CD14-positive monocyte (primary cell): ENCODE measurements around the gene MDGA2. TPM values are rescaled to one million over a fixed set of nuclear protein-coding genes. Genes with fewer than 3 reads are reported as not detected.

Experiments
- DNase-seq, 3 donors: peaks; one replicate each; pipeline ENCODE4 v3.0.0-alpha.2; 2011 to 2022
- H2AFZ ChIP-seq: 2 replicates; pipeline ENCODE4 v1.6.0; 2012; ENCODE audit warnings: mild to moderate bottlenecking, low read depth, low read length, inconsistent platforms; ENCODE audit not compliant: insufficient read depth, poor library complexity, severe bottlenecking
- H3K27ac ChIP-seq, 2 donors: 1 replicate in 1 of 2; 2 replicates in 1 of 2; pipeline ENCODE4 v1.5.1; 2012 to 2013; ENCODE audit warnings: low read length in 2 of 2, control low read depth in 1 of 2, inconsistent platforms in 1 of 2, low read depth in 1 of 2, mild to moderate bottlenecking in 1 of 2
- H3K27me3 ChIP-seq, 2 donors: one replicate each; pipeline versions ENCODE4 v1.6.0 to v1.6.1; 2011 to 2013; ENCODE audit warnings: low read length in 2 of 2; ENCODE audit not compliant: control insufficient read depth in 2 of 2, insufficient read depth in 2 of 2
- H3K36me3 ChIP-seq, 2 donors: replicated peaks in 1 of 2; 1 replicate in 1 of 2; 2 replicates in 1 of 2; pipeline versions ENCODE4 v1.5.1 to v1.6.1; 2012 to 2013; ENCODE audit warnings: low read length in 2 of 2, control low read depth in 1 of 2, inconsistent platforms in 1 of 2, mild to moderate bottlenecking in 1 of 2; ENCODE audit not compliant: insufficient read depth in 2 of 2, control insufficient read depth in 1 of 2
- H3K4me1 ChIP-seq, 2 donors: 1 replicate in 1 of 2; 2 replicates in 1 of 2; pipeline versions ENCODE4 v1.5.1 to v1.6.1; 2012 to 2013; ENCODE audit warnings: low read length in 2 of 2, control low read depth in 1 of 2, inconsistent platforms in 1 of 2, mild to moderate bottlenecking in 1 of 2, moderate library complexity in 1 of 2; ENCODE audit not compliant: insufficient read depth in 2 of 2, control insufficient read depth in 1 of 2
- H3K4me2 ChIP-seq: replicated peaks from 2 replicates; pipeline ENCODE3; 2012; ENCODE audit warnings: low read length, moderate library complexity, mild to moderate bottlenecking; ENCODE audit not compliant: poor library complexity, severe bottlenecking; ENCODE audit errors: extremely low read depth
- H3K4me3 ChIP-seq, 3 experiments: fragments of 200-600 bp in 1 of 3; sonication (generic) in 1 of 3; replicated peaks in 1 of 3; 1 replicate in 2 of 3; 2 replicates in 1 of 3; pipeline ENCODE4 v1.5.1; 2011 to 2013; ENCODE audit warnings: low read length in 3 of 3, mild to moderate bottlenecking in 3 of 3, control low read depth in 2 of 3, low read depth in 2 of 3, inconsistent platforms in 1 of 3, moderate library complexity in 1 of 3
- H3K79me2 ChIP-seq: 2 replicates; pipeline ENCODE4 v1.6.0; 2012; ENCODE audit warnings: mild to moderate bottlenecking, control low read depth, inconsistent platforms, low read length, moderate library complexity; ENCODE audit not compliant: insufficient read depth
- H3K9ac ChIP-seq: 2 replicates; pipeline ENCODE4 v1.6.0; 2017; ENCODE audit warnings: low read length, mild to moderate bottlenecking; ENCODE audit not compliant: insufficient read depth, poor library complexity, severe bottlenecking
- H3K9me3 ChIP-seq, 2 donors: replicated peaks in 1 of 2; 1 replicate in 1 of 2; 2 replicates in 1 of 2; pipeline versions ENCODE4 v1.5.1 to v1.6.1; 2012 to 2013; ENCODE audit warnings: low read length in 2 of 2, control low read depth in 1 of 2; ENCODE audit not compliant: control insufficient read depth in 1 of 2, insufficient read depth in 1 of 2
- H4K20me1 ChIP-seq: 2 replicates; pipeline ENCODE4 v1.6.0; 2012; ENCODE audit warnings: mild to moderate bottlenecking, low read length, control low read depth, moderate library complexity; ENCODE audit not compliant: insufficient read depth
- H3K27ac Mint-ChIP-seq, 7 donors: one replicate each; pipeline ENCODE4 v1.8.0; 2020; ENCODE audit warnings: mild to moderate bottlenecking in 7 of 7, mixed read lengths in 7 of 7, moderate library complexity in 6 of 7, inconsistent platforms in 2 of 7
- H3K27me3 Mint-ChIP-seq, 3 donors: one replicate each; pipeline ENCODE4 v1.8.0; 2021 to 2022; ENCODE audit warnings: low read depth in 3 of 3, mild to moderate bottlenecking in 3 of 3, mixed read lengths in 3 of 3, moderate library complexity in 3 of 3, inconsistent platforms in 1 of 3
- H3K36me3 Mint-ChIP-seq, 2 donors: one replicate each; pipeline ENCODE4 v1.8.0; 2020; ENCODE audit warnings: mixed read lengths in 2 of 2, inconsistent platforms in 1 of 2, mild to moderate bottlenecking in 1 of 2
- H3K4me1 Mint-ChIP-seq: one replicate; pipeline ENCODE4 v1.8.0; 2020; ENCODE audit warnings: mild to moderate bottlenecking, mixed read lengths
- H3K4me3 Mint-ChIP-seq, 2 donors: one replicate each; pipeline ENCODE4 v1.8.0; 2020; ENCODE audit warnings: mild to moderate bottlenecking in 2 of 2, mixed read lengths in 2 of 2, moderate library complexity in 1 of 2
- H3K9me3 Mint-ChIP-seq, 7 donors: one replicate each; pipeline ENCODE4 v1.8.0; 2020 to 2022; ENCODE audit warnings: mixed read lengths in 7 of 7, mild to moderate bottlenecking in 6 of 7, moderate library complexity in 6 of 7, inconsistent platforms in 2 of 7
- WGBS: methylation state at CpG from one replicate; pipeline ENCODE4 v1.1.5; 2013; ENCODE audit warnings: missing lambda C conversion rate; ENCODE audit not compliant: insufficient coverage; 5-methylcytosine and 5-hydroxymethylcytosine counted together
- intact Hi-C, 2 donors: fragments of 100-400 bp; cut with micrococcal nuclease; formaldehyde crosslinking; loops; one replicate each; pipeline versions ENCODE4 v1.15.0 to v1.15.1; 2023
- polyA plus RNA-seq, 3 donors: library from polyadenylated mRNA; depleted of rRNA in 1 of 3; unstranded in 2 of 3; stranded (reverse) in 1 of 3; fragments of 300-500 nt in 2 of 3; fragments of >200 nt in 1 of 3; fragmentation: Illumina TruSeq in 2 of 3; gene quantifications; 1 replicate in 2 of 3; 2 replicates in 1 of 3; pipeline ENCODE4 v1.2.3, GENCODE V29; 2012 to 2021
- TF ChIP-seq, protein P1 (sequence below): fragments of 200-600 bp; IDR thresholded peaks from one replicate; pipeline ENCODE4 v1.8.0; 2022; ENCODE audit warnings: antibody characterized with exemption, mild to moderate bottlenecking

Gene MDGA2
- polyA plus RNA-seq, 3 donors, result not detected

DNA sequence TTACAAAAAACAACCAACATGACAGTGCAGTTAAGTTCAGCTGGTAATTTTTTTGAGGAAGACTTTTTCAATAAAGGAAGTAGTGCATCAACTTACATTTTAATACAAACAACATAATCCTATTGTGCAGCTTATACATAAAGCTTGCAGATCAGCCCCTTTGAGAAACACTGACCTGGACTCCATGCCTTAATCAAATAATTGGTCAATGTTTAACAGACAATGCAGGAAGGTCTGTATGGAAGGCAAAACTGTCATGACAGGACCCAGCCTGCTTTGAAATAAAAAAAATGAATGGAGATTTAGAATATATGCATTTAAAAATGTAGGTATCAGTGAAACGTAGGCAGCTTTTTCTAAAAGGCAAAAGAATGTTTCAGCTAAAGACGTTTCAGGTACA lies 702.1 kb downstream of the MDGA2 start:
- H3K4me2 ChIP-seq, result no peak overlapping the region
- H3K9me3 Mint-ChIP-seq, result peaks cover 0 to 5% (median 3%) of the 10 kb centered on the region in 7 donors
- H3K4me3 Mint-ChIP-seq, result no peak overlapping the region
- H2AFZ ChIP-seq, result no peak overlapping the region
- H3K36me3 Mint-ChIP-seq, result no peaks in the 10 kb centered on the region
- no peak overlapping the region for H3K4me3 ChIP-seq
- no CpG with 5 or more reads among the region's 2 CpGs for WGBS
- H3K9ac ChIP-seq, result no peak overlapping the region
- H3K4me1 Mint-ChIP-seq, result no peaks in the 10 kb centered on the region
- no peaks in the 10 kb centered on the region for H4K20me1 ChIP-seq
- TF ChIP-seq, protein P1, sequence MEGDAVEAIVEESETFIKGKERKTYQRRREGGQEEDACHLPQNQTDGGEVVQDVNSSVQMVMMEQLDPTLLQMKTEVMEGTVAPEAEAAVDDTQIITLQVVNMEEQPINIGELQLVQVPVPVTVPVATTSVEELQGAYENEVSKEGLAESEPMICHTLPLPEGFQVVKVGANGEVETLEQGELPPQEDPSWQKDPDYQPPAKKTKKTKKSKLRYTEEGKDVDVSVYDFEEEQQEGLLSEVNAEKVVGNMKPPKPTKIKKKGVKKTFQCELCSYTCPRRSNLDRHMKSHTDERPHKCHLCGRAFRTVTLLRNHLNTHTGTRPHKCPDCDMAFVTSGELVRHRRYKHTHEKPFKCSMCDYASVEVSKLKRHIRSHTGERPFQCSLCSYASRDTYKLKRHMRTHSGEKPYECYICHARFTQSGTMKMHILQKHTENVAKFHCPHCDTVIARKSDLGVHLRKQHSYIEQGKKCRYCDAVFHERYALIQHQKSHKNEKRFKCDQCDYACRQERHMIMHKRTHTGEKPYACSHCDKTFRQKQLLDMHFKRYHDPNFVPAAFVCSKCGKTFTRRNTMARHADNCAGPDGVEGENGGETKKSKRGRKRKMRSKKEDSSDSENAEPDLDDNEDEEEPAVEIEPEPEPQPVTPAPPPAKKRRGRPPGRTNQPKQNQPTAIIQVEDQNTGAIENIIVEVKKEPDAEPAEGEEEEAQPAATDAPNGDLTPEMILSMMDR, result no peak
- intact Hi-C loops, result no loop called here
- H3K27me3 Mint-ChIP-seq, result no peaks in the 10 kb centered on the region
- H3K9me3 ChIP-seq, result no peaks in the 10 kb centered on the region
- H3K27ac Mint-ChIP-seq, result no peak overlapping the region
- no peak for DNase-seq
- H3K27me3 ChIP-seq, result no peaks in the 10 kb centered on the region
- no peaks in the 10 kb centered on the region for H3K79me2 ChIP-seq
- no peaks in the 10 kb centered on the region for H3K4me1 ChIP-seq
- H3K36me3 ChIP-seq, result no peaks in the 10 kb centered on the region
- H3K27ac ChIP-seq, result no peak overlapping the region

DNA sequence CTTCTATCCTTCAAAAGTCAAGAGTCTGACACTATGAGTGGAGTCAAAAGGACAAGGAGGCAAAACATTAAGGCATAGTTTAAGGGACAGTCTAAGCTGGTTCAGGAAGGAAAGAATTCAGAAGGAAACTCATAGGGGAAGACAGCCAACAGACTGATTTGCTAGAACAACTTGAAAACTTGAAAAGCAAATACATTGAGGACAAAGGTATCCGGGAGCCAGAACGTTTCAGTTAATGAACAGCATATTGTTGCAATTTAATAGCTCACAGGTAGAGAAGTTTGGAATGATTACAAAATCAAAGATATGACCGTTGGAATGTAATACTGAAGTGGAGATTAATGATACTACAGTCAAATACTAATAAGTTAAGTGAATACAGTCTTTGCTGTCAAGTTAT lies 711.0 kb downstream of the MDGA2 start:
- Mint-ChIP-seq H3K36me3 (no peaks in the 10 kb centered on the region), H3K4me1 (no peaks in the 10 kb centered on the region), H3K27me3 (peaks cover 0 to 3% (median 2%) of the 10 kb centered on the region in 3 donors), H3K4me3 (no peak overlapping the region), H3K9me3 (peaks cover 0 to 9% (median 2%) of the 10 kb centered on the region in 7 donors), H3K27ac (no peak overlapping the region)
- Histone ChIP-seq H3K4me3 (no peak overlapping the region), H3K4me2 (no peak overlapping the region), H3K27ac (no peak overlapping the region), H3K9me3 (peaks cover 0 to 4% of the 10 kb centered on the region in 2 donors), H3K79me2 (no peaks in the 10 kb centered on the region), H3K9ac (no peak overlapping the region), H2AFZ (no peak overlapping the region), H3K27me3 (no peaks in the 10 kb centered on the region), H4K20me1 (no peaks in the 10 kb centered on the region), H3K36me3 (no peaks in the 10 kb centered on the region), H3K4me1 (no peaks in the 10 kb centered on the region)
- WGBS, result 100% methylated on average over 2 of the region's 3 CpGs
- TF ChIP-seq, protein P1, result no peak
- no peak for DNase-seq
- intact Hi-C loops, result no loop called here
